ENCODE data around the gene RUSC2.

DNA sequence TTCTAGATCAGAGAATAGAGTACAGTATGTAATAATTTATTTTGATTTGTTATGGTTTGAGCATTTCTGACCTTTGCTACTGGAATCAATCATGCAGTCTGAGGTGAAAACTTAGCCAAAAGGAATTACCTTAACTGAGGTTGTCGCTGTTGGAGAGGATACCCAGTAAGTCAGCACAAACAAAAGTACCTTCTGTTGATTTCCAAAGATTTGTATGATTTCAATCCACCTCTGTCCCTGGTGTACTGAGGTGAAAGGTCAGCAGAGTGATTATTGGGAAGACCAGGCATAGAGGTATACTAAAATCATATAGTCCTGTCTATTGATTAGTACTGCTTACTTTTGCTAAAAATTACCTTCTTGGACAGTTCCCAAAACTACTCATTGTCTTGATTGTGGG is 32.8 kb downstream of the RUSC2 start:
- TF ChIP-seq, protein P1, sequence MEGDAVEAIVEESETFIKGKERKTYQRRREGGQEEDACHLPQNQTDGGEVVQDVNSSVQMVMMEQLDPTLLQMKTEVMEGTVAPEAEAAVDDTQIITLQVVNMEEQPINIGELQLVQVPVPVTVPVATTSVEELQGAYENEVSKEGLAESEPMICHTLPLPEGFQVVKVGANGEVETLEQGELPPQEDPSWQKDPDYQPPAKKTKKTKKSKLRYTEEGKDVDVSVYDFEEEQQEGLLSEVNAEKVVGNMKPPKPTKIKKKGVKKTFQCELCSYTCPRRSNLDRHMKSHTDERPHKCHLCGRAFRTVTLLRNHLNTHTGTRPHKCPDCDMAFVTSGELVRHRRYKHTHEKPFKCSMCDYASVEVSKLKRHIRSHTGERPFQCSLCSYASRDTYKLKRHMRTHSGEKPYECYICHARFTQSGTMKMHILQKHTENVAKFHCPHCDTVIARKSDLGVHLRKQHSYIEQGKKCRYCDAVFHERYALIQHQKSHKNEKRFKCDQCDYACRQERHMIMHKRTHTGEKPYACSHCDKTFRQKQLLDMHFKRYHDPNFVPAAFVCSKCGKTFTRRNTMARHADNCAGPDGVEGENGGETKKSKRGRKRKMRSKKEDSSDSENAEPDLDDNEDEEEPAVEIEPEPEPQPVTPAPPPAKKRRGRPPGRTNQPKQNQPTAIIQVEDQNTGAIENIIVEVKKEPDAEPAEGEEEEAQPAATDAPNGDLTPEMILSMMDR (IDR thresholded peaks at IDR 0.05) = no peak
- TF ChIP-seq POLR2AphosphoS5 (IDR thresholded peaks at IDR 0.05) (no peak), POLR2A (IDR thresholded peaks at IDR 0.05) (no peak)

Measured in upper lobe of left lung (tissue), 4 donors.